Loucy (cell line): Measurements from ENCODE around the gene UTS2.

Experiments
- H2AFZ ChIP-seq: fragments of 200-600 bp; sonication (generic); 2 replicates; pipeline ENCODE4 v1.6.0; 2016; ENCODE audit warnings: antibody characterized with exemption, mild to moderate bottlenecking, low read length, moderate library complexity
- H3F3A ChIP-seq: fragments of 200-600 bp; 2 replicates; pipeline ENCODE4 v1.6.0; 2016; ENCODE audit warnings: antibody characterized with exemption, low read depth, mild to moderate bottlenecking
- H3K27me3 ChIP-seq: fragments of 200-600 bp; sonication (generic); 2 replicates; pipeline ENCODE4 v1.6.1; 2014; ENCODE audit warnings: low read length, mild to moderate bottlenecking; ENCODE audit not compliant: insufficient read depth, poor library complexity, severe bottlenecking
- H3K36me3 ChIP-seq: fragments of 200-600 bp; sonication (generic); 2 replicates; pipeline ENCODE4 v1.6.1; 2016; ENCODE audit warnings: low read length; ENCODE audit not compliant: insufficient read depth
- H3K4me1 ChIP-seq: fragments of 200-600 bp; sonication (generic); 2 replicates; pipeline ENCODE4 v1.5.1; 2014; ENCODE audit warnings: low read length, mild to moderate bottlenecking; ENCODE audit not compliant: insufficient read depth, poor library complexity, severe bottlenecking
- H3K4me2 ChIP-seq: fragments of 200-600 bp; sonication (generic); 2 replicates; pipeline ENCODE4 v1.6.0; 2014; ENCODE audit warnings: antibody characterized with exemption, low read length, low read depth, mild to moderate bottlenecking; ENCODE audit not compliant: poor library complexity, severe bottlenecking
- H3K4me3 ChIP-seq: fragments of 200-600 bp; sonication (generic); 2 replicates; pipeline ENCODE4 v1.5.1; 2014; ENCODE audit warnings: low read length, mild to moderate bottlenecking, mixed read lengths; ENCODE audit not compliant: poor library complexity, severe bottlenecking
- H3K79me2 ChIP-seq: fragments of 200-600 bp; sonication (generic); 2 replicates; pipeline ENCODE4 v1.6.1; 2014; ENCODE audit warnings: low read length; ENCODE audit not compliant: insufficient read depth
- H3K9ac ChIP-seq: fragments of 200-600 bp; sonication (generic); 2 replicates; pipeline ENCODE4 v1.6.0; 2014; ENCODE audit warnings: mild to moderate bottlenecking, low read depth, low read length, moderate library complexity; ENCODE audit not compliant: poor library complexity, severe bottlenecking
- H3K9me2 ChIP-seq: fragments of 200-600 bp; sonication (generic); replicated peaks from 2 replicates; pipeline ENCODE4 v1.6.1; 2016; ENCODE audit warnings: low read depth, low read length, mixed read lengths
- H3K9me3 ChIP-seq: fragments of 200-600 bp; sonication (generic); 2 replicates; pipeline ENCODE4 v1.6.1; 2014; ENCODE audit warnings: mild to moderate bottlenecking, antibody characterized with exemption, low read length, low read depth; ENCODE audit not compliant: insufficient read depth
- H4K20me1 ChIP-seq: fragments of 200-600 bp; sonication (generic); 2 replicates; pipeline ENCODE4 v1.6.0; 2014; ENCODE audit warnings: antibody characterized with exemption, low read length, mild to moderate bottlenecking; ENCODE audit not compliant: insufficient read depth, poor library complexity, severe bottlenecking
- CTCF ChIP-seq: fragments of 200-600 bp; sonication (generic); conservative IDR thresholded peaks from 2 replicates; pipeline ENCODE4 v1.5.1; 2014; ENCODE audit warnings: mild to moderate bottlenecking, antibody characterized with exemption, low read length
- EZH2phosphoT487 ChIP-seq: fragments of 200-600 bp; IDR thresholded peaks from 2 replicates; pipeline ENCODE4 v1.6.1; 2018; ENCODE audit warnings: antibody characterized with exemption, mild to moderate bottlenecking, moderate library complexity, borderline replicate concordance

Gene UTS2

GRCh38 chr1:7833035-7833434, 19.8 kb downstream of the UTS2 start:
- H3K9me2 ChIP-seq: no peaks in the 10 kb centered on the region
- no peak overlapping the region for H2AFZ ChIP-seq
- no peaks in the 10 kb centered on the region for H3K27me3 ChIP-seq
- no peak overlapping the region for H3K4me2 ChIP-seq
- no peak overlapping the region for H3K9ac ChIP-seq
- TF ChIP-seq CTCF: no peak
- no peak for TF ChIP-seq EZH2phosphoT487
- no peaks in the 10 kb centered on the region for H3K79me2 ChIP-seq
- H3K4me3 ChIP-seq: no peak overlapping the region
- H3K36me3 ChIP-seq: no peaks in the 10 kb centered on the region
- peaks cover 41% of the 10 kb centered on the region for H3K4me1 ChIP-seq
- no peaks in the 10 kb centered on the region for H3K9me3 ChIP-seq
- no peaks in the 10 kb centered on the region for H4K20me1 ChIP-seq
- H3F3A ChIP-seq: peaks cover 9% of the 10 kb centered on the region; the same call in 1 of the 2 replicates

- Histone ChIP-seq H3K4me3 (peak overlapping the region; percentile 6), H4K20me1 (no peaks in the 10 kb centered on the region), H3F3A (peaks cover 9% of the 10 kb centered on the region; the same call in 1 of the 2 replicates), H3K4me1 (peaks cover 41% of the 10 kb centered on the region), H2AFZ (no peak overlapping the region), H3K9me3 (no peaks in the 10 kb centered on the region), H3K4me2 (peak overlapping the region; percentile 56), H3K27me3 (no peaks in the 10 kb centered on the region), H3K36me3 (no peaks in the 10 kb centered on the region), H3K9me2 (no peaks in the 10 kb centered on the region), H3K9ac (no peak overlapping the region), H3K79me2 (no peaks in the 10 kb centered on the region)
- TF ChIP-seq CTCF (no peak), EZH2phosphoT487 (no peak)
These were observed 21.4 kb downstream of the UTS2 start for GRCh38 chr1:7831458-7831857.

- H3K4me1 ChIP-seq: peaks cover 38% of the 10 kb centered on the region
- H3K4me2 ChIP-seq: no peak overlapping the region
- H3F3A ChIP-seq: peaks cover 9% of the 10 kb centered on the region; the same call in 1 of the 2 replicates
- no peak overlapping the region for H3K9ac ChIP-seq
- H4K20me1 ChIP-seq: no peaks in the 10 kb centered on the region
- TF ChIP-seq CTCF: no peak
- no peak for TF ChIP-seq EZH2phosphoT487
- H3K79me2 ChIP-seq: no peaks in the 10 kb centered on the region
- no peaks in the 10 kb centered on the region for H3K9me3 ChIP-seq
- H3K27me3 ChIP-seq: no peaks in the 10 kb centered on the region
- H3K9me2 ChIP-seq: no peaks in the 10 kb centered on the region
- no peak overlapping the region for H3K4me3 ChIP-seq
- no peak overlapping the region; the same call in 1 of the 2 replicates for H2AFZ ChIP-seq
- H3K36me3 ChIP-seq: no peaks in the 10 kb centered on the region
These were observed 25.5 kb downstream of the UTS2 start for GRCh38 chr1:7827126-7827955.
